HepG2 (cell line): ENCODE measurements around the gene HBQ1. TPM values are rescaled to one million over a fixed set of nuclear protein-coding genes. Genes with fewer than 3 reads are reported as not detected.

Source experiments
- ATAC-seq: fragments of 200-7000 bp; cut with Tn5 transposase; 3 replicates; pipeline ENCODE4 v1.9.1; 2020; ENCODE audit warnings: mild to moderate bottlenecking, moderate library complexity
- BruUV-seq: library from RNA; stranded (reverse); fragments of 400-500 nt; replicated peaks from 2 replicates; lab custom pipeline; 2021; lab: Mats Ljungman, UMichigan
- CTCF ChIA-PET: fragments of 300-600 bp; formaldehyde crosslinking; extraction: SDS; loops from one replicate; lab custom pipeline; 2021; ENCODE audit warnings: low total read pairs, inconsistent platforms, low intra/inter-chr PET ratio; lab: Yijun Ruan, JAX
- POLR2A ChIA-PET: fragments of 350-600 bp; sonication (Branson Sonifier 250); formaldehyde crosslinking; loops from one replicate; lab custom pipeline; 2020; ENCODE audit warnings: antibody characterized with exemption, inconsistent platforms; lab: Yijun Ruan, JAX
- DNase-seq: peaks from one replicate; pipeline ENCODE4 v3.0.0-alpha.2; 2015; ENCODE audit warnings: low spot score
- FAIRE-seq: peaks from 3 replicates; lab custom pipeline; 2011; peaks lifted over from hg19 to GRCh38; lab: Jason Lieb, UNC
- H2AFZ ChIP-seq: one replicate; pipeline ENCODE4 v1.6.1; 2011; ENCODE audit warnings: low read length, inconsistent platforms
- H3K27ac ChIP-seq: fragments of 300-600 bp; 3 replicates; pipeline ENCODE4 v1.8.0; 2011; ENCODE audit warnings: mixed run types, mild to moderate bottlenecking, mixed read lengths, low read length, inconsistent platforms; ENCODE audit not compliant: insufficient read depth; ENCODE audit errors: extremely low read length
- H3K27me3 ChIP-seq, 2 experiments: fragments of 200-600 bp in 1 of 2; 2 replicates in 1 of 2; 3 replicates in 1 of 2; pipeline versions ENCODE4 v1.6.0 to v1.8.0; 2011; ENCODE audit warnings: low read length in 2 of 2, mild to moderate bottlenecking in 2 of 2, moderate library complexity in 2 of 2, inconsistent platforms in 1 of 2; ENCODE audit not compliant: insufficient read depth in 2 of 2, control insufficient read depth in 1 of 2
- H3K36me3 ChIP-seq, 2 experiments: fragments of 200-600 bp in 1 of 2; replicated peaks in 1 of 2; 2 replicates in 1 of 2; 3 replicates in 1 of 2; pipeline versions ENCODE4 v1.5.1 to v1.8.0; 2011; ENCODE audit warnings: low read length in 2 of 2, inconsistent platforms in 1 of 2; ENCODE audit not compliant: insufficient read depth in 2 of 2, control insufficient read depth in 1 of 2
- H3K4me1 ChIP-seq: 2 replicates; pipeline ENCODE4 v1.5.1; 2012; ENCODE audit warnings: low read length, inconsistent platforms; ENCODE audit not compliant: insufficient read depth
- H3K4me2 ChIP-seq: 2 replicates; pipeline ENCODE4 v1.6.0; 2011; ENCODE audit warnings: low read depth, low read length, inconsistent platforms
- H3K4me3 ChIP-seq, 3 experiments: fragments of 200-600 bp in 1 of 3; sonication (generic), shearing (Covaris generic) in 1 of 3; replicated peaks in 1 of 3; 2 replicates each; pipeline ENCODE4 v1.5.1; 2011 to 2016; ENCODE audit warnings: low read length in 3 of 3, inconsistent platforms in 2 of 3, low read depth in 2 of 3, mild to moderate bottlenecking in 2 of 3, control low read depth in 1 of 3, mixed read lengths in 1 of 3; ENCODE audit not compliant: insufficient read depth in 1 of 3
- H3K79me2 ChIP-seq: one replicate; pipeline ENCODE4 v1.6.1; 2011; ENCODE audit warnings: low read length, inconsistent platforms; ENCODE audit not compliant: insufficient read depth
- H3K9ac ChIP-seq: 2 replicates; pipeline ENCODE4 v1.6.0; 2011; ENCODE audit warnings: mild to moderate bottlenecking, low read depth, low read length, inconsistent platforms; ENCODE audit not compliant: insufficient read depth
- H3K9me3 ChIP-seq: 2 replicates; pipeline ENCODE4 v1.5.1; 2012; ENCODE audit warnings: mild to moderate bottlenecking, low read length
- H4K20me1 ChIP-seq: 2 replicates; pipeline ENCODE4 v1.6.0; 2011; ENCODE audit warnings: inconsistent platforms, mild to moderate bottlenecking, low read length, moderate library complexity; ENCODE audit not compliant: insufficient read depth
- GFI1 ChIP-seq: sonication (generic); formaldehyde crosslinking; IDR thresholded peaks from 2 replicates; pipeline ENCODE4 v1.5.0; 2020; ENCODE audit warnings: missing genetic modification reagents, mild to moderate bottlenecking, borderline replicate concordance
- HIC2 ChIP-seq: sonication (generic); formaldehyde crosslinking; IDR thresholded peaks from 2 replicates; pipeline ENCODE4 v1.9.0; 2022; ENCODE audit warnings: low read depth, missing genetic modification reagents
- JARID2 ChIP-seq: sonication (generic); formaldehyde crosslinking; IDR thresholded peaks from 2 replicates; pipeline ENCODE4 v1.8.1; 2023; ENCODE audit warnings: missing genetic modification reagents, inconsistent platforms; ENCODE audit not compliant: insufficient replicate concordance
- PHF20 ChIP-seq: sonication (generic); formaldehyde crosslinking; IDR thresholded peaks from 2 replicates; pipeline ENCODE4 v1.5.0; 2020; ENCODE audit warnings: mild to moderate bottlenecking, missing genetic modification reagents
- RNF2 ChIP-seq: fragments of 450-650 bp; conservative IDR thresholded peaks from 2 replicates; pipeline ENCODE4 v1.6.1; 2016; ENCODE audit warnings: low read depth
- SOX5 ChIP-seq: IDR thresholded peaks from 2 replicates; pipeline ENCODE4 v1.6.1; 2016; ENCODE audit warnings: borderline replicate concordance
- TAF1 ChIP-seq: sonication (generic); formaldehyde crosslinking; IDR thresholded peaks from 2 replicates; pipeline ENCODE4 v1.4.0; 2020; ENCODE audit warnings: missing genetic modification reagents
- YEATS4 ChIP-seq: sonication (generic); formaldehyde crosslinking; IDR thresholded peaks from 2 replicates; pipeline ENCODE4 v1.4.0; 2020; ENCODE audit warnings: missing genetic modification reagents, borderline replicate concordance
- ZFX ChIP-seq: sonication (generic); formaldehyde crosslinking; IDR thresholded peaks from 2 replicates; pipeline ENCODE4 v1.4.0; 2020; ENCODE audit warnings: mild to moderate bottlenecking, low read depth, missing genetic modification reagents, moderate library complexity
- ZNF138 ChIP-seq: sonication (generic); formaldehyde crosslinking; IDR thresholded peaks from 2 replicates; pipeline ENCODE4 v1.5.0; 2020; ENCODE audit warnings: mild to moderate bottlenecking, low read depth, missing genetic modification reagents
- ZNF274 ChIP-seq: sonication (generic); formaldehyde crosslinking; IDR thresholded peaks from 2 replicates; pipeline ENCODE4 v1.5.1; 2020; ENCODE audit warnings: mild to moderate bottlenecking, missing genetic modification reagents
- ZNF296 ChIP-seq: sonication (generic); formaldehyde crosslinking; conservative IDR thresholded peaks from 2 replicates; pipeline ENCODE4 v1.5.0; 2020; ENCODE audit warnings: mild to moderate bottlenecking, missing genetic modification reagents
- ZNF7 ChIP-seq: IDR thresholded peaks from 2 replicates; pipeline ENCODE4 v1.6.1; 2016; ENCODE audit warnings: missing biosample characterization, missing genetic modification reagents
- WGBS: methylation state at CpG from one replicate; pipeline ENCODE4 v1.1.6; 2017; ENCODE audit warnings: low lambda C conversion rate; 5-methylcytosine and 5-hydroxymethylcytosine counted together
- in situ Hi-C: cut with HindIII; loops from 2 replicates; pipeline ENCODE4 v1.10.0; 2017; ENCODE audit warnings: low pct_unique_long_range_greater_than_20kb; ENCODE audit not compliant: extremely low pct_ligation_motif_present
- intact Hi-C: fragments of 100-400 bp; cut with micrococcal nuclease; formaldehyde crosslinking; loops from one replicate; pipeline ENCODE4 v1.10.0; 2022; ENCODE audit not compliant: unreplicated experiment
- polyA plus RNA-seq, 8 experiments: library from polyadenylated mRNA; depleted of rRNA in 3 of 8; stranded (reverse) in 7 of 8; unstranded in 1 of 8; fragments of >200 nt; fragmentation: Illumina TruSeq in 4 of 8; extraction: Trizol in 4 of 8; gene quantifications; 2 replicates each; pipeline versions ENCODE4 v1.2.1 to v1.2.3, GENCODE V29; 2011 to 2016; ENCODE audit warnings: low read depth in 4 of 8, missing spikeins in 1 of 8, mixed read lengths in 1 of 8; ENCODE audit not compliant: insufficient read depth in 1 of 8
- total RNA-seq, 5 experiments: library from RNA; depleted of rRNA; stranded (reverse); fragments of >200 nt; fragmentation: Illumina TruSeq; extraction: Trizol; gene quantifications; 2 replicates each; pipeline ENCODE4 v1.2.3, GENCODE V29; 2016; ENCODE audit warnings: low read depth in 1 of 5
- TF ChIP-seq, protein P1 (sequence below): sonication (generic); formaldehyde crosslinking; IDR thresholded peaks from 2 replicates; pipeline ENCODE4 v1.4.0; 2020; ENCODE audit warnings: missing genetic modification reagents

Gene HBQ1
- total and polyA plus RNA-seq, 2 of the 13 experiments (the other 11 are each of a cell fraction or from before 2014, with no cell fraction given): 4.9 to 7.4 TPM

- FAIRE-seq (no peak), DNase-seq (no peak), ATAC-seq (peak; percentile 11; the same call in 2 of the 3 replicates)
- Histone ChIP-seq H3K9me3 (no peaks in the 10 kb centered on the region), H3K36me3 (no peaks in the 10 kb centered on the region), H3K4me2 (peak overlapping the region; percentile 75), H3K4me1 (peaks cover 41% of the 10 kb centered on the region), H3K27ac (no peak overlapping the region), H3K27me3 (peaks cover 0 to 4% of the 10 kb centered on the region in 2 experiments; a peak in 1 of 5 replicates), H3K9ac (no peak overlapping the region), H3K4me3 (peak overlapping the region in 1 of 3 experiments; percentile 52; a peak in 1 of 6 replicates), H4K20me1 (no peaks in the 10 kb centered on the region), H2AFZ (no peak overlapping the region), H3K79me2 (no peaks in the 10 kb centered on the region)
- ChIA-PET CTCF (no interaction called here), POLR2A (no interaction called here)
- TF ChIP-seq ZFX (CRISPR knock-in tag): peak; percentile 5; the same call in 1 of the 2 replicates
- no peak for TF ChIP-seq PHF20 (CRISPR knock-in tag)
- TF ChIP-seq, protein P1, sequence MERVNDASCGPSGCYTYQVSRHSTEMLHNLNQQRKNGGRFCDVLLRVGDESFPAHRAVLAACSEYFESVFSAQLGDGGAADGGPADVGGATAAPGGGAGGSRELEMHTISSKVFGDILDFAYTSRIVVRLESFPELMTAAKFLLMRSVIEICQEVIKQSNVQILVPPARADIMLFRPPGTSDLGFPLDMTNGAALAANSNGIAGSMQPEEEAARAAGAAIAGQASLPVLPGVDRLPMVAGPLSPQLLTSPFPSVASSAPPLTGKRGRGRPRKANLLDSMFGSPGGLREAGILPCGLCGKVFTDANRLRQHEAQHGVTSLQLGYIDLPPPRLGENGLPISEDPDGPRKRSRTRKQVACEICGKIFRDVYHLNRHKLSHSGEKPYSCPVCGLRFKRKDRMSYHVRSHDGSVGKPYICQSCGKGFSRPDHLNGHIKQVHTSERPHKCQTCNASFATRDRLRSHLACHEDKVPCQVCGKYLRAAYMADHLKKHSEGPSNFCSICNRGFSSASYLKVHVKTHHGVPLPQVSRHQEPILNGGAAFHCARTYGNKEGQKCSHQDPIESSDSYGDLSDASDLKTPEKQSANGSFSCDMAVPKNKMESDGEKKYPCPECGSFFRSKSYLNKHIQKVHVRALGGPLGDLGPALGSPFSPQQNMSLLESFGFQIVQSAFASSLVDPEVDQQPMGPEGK (CRISPR knock-in tag): 0 out of 2 replicates have a peak, but pooled peaks have one; percentile 12
- intact Hi-C loops: no loop called here
- no TSS peak for BruUV-seq
- WGBS: 61% methylated on average over 6 of the region's 6 CpGs
- in situ Hi-C loops: no loop called here
These were observed 37.2 kb upstream of the HBQ1 start for GRCh38 chr16:143047-143446.

- intact Hi-C loops (no loop called here), in situ Hi-C loops (no loop called here)
- no peak for DNase-seq
- ChIA-PET CTCF (no interaction called here), POLR2A (interaction anchor here (0.5 kb wide), 1 partner anchor 200 kb away, joined by 3 read pairs; no protein-coding TSS in a partner anchor)
- Histone ChIP-seq H3K9me3 (no peaks in the 10 kb centered on the region), H4K20me1 (no peaks in the 10 kb centered on the region), H3K4me2 (peak overlapping the region; percentile 75), H3K27me3 (peaks cover 0 to 6% of the 10 kb centered on the region in 2 experiments; a peak in 2 of 5 replicates), H3K9ac (no peak overlapping the region), H3K4me3 (peak overlapping the region in 1 of 3 experiments; percentile 52; a peak in 1 of 6 replicates), H2AFZ (no peak overlapping the region), H3K36me3 (no peaks in the 10 kb centered on the region), H3K27ac (no peak overlapping the region), H3K4me1 (peaks cover 41% of the 10 kb centered on the region), H3K79me2 (no peaks in the 10 kb centered on the region)
- FAIRE-seq: no peak
- ATAC-seq: peak; percentile 47
- WGBS: 20% methylated on average over 2 of the region's 6 CpGs
- BruUV-seq: no TSS peak
- peak; percentile 69; the same call in 1 of the 2 replicates for TF ChIP-seq ZNF296
- no peak for TF ChIP-seq ZNF7 (CRISPR knock-in tag)
- TF ChIP-seq ZNF274 (CRISPR knock-in tag): no peak
- no peak for TF ChIP-seq ZNF138 (CRISPR knock-in tag)
- no peak for TF ChIP-seq JARID2 (CRISPR knock-in tag)
- no peak for TF ChIP-seq YEATS4 (CRISPR knock-in tag)
- TF ChIP-seq TAF1: no peak
- TF ChIP-seq RNF2: no peak
- TF ChIP-seq SOX5: no peak
- no peak for TF ChIP-seq HIC2 (CRISPR knock-in tag)
- TF ChIP-seq GFI1 (CRISPR knock-in tag): no peak
These were observed 36.8 kb upstream of the HBQ1 start for GRCh38 chr16:143456-143855.
